Memory B cell (primary cell): ENCODE measurements around the gene ZNF445.
"Not testable (repeated sequence)": the region's sequence is repeated elsewhere in the genome, so short reads cannot be mapped to it uniquely, and the experiment has no call there.

Source experiments
- ATAC-seq: fragments of 150-1000 bp; cut with Tn5 transposase; 2 replicates; pipeline ENCODE4 v1.10.0; 2021; ENCODE audit warnings: low read depth, mild to moderate bottlenecking, moderate library complexity
- DNase-seq, 2 donors: peaks; one replicate each; pipeline ENCODE4 v3.0.0; 2022; ENCODE audit warnings: low spot score in 2 of 2
- H3K27ac Mint-ChIP-seq: one replicate; pipeline ENCODE4 v1.8.0; 2022; ENCODE audit warnings: mild to moderate bottlenecking, moderate library complexity, mixed read lengths
- H3K27me3 Mint-ChIP-seq: one replicate; pipeline ENCODE4 v1.8.0; 2022; ENCODE audit warnings: mixed read lengths
- H3K36me3 Mint-ChIP-seq: one replicate; pipeline ENCODE4 v1.8.0; 2022; ENCODE audit warnings: mild to moderate bottlenecking, mixed read lengths
- H3K4me1 Mint-ChIP-seq: one replicate; pipeline ENCODE4 v1.8.0; 2022; ENCODE audit warnings: mixed read lengths
- H3K4me3 Mint-ChIP-seq: one replicate; pipeline ENCODE4 v1.8.0; 2022; ENCODE audit warnings: mild to moderate bottlenecking, moderate library complexity, mixed read lengths
- H3K9me3 Mint-ChIP-seq: one replicate; pipeline ENCODE4 v1.8.0; 2022; ENCODE audit warnings: mixed read lengths

ZNF445 gene

DNA sequence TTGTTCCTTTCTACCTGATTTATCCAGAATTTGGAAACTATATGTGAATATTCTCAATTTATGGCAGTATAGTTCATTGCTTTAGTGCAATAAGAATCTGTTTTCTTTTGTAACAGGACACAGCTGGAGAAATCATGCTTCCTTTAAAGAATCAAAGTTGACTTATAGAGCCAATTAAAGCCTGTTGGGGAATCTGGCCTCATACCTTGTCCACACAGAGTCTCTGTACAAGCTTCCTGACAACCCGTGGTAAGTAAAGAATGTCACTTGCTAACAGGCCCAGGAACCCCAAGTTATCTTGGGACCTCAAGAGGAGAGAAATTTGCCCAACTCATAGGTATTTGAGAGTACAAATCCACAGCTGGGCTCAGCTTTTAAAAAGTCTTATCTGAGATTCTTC is 10.2 kb downstream of the ZNF445 start:
- H3K9me3 Mint-ChIP-seq, result no peaks in the 10 kb centered on the region
- DNase-seq, result no peak
- H3K27ac Mint-ChIP-seq, result no peak overlapping the region
- no peak overlapping the region for H3K4me3 Mint-ChIP-seq
- no peak for ATAC-seq
- H3K36me3 Mint-ChIP-seq, result peaks cover 23% of the 10 kb centered on the region
- no peaks in the 10 kb centered on the region for H3K27me3 Mint-ChIP-seq
- H3K4me1 Mint-ChIP-seq, result peaks cover 11% of the 10 kb centered on the region

DNA sequence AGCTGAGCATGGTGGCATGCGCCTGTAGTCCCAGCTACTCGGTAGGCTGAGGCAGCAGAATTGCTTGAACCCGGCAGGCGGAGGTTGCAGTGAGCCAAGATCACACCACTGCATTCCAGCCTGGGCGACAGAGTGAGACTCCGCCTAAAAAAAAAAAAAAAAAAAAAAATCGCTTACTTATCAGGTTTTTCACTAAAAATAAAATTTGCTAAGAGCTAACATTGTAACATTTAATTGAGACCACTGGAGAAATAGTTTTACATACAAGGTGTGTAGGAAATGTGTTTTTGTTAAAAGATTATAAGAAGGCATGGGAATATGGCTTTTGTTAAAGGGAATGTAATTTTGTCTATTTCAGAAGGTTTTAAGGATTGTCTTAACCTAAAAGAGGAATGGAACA is 12.6 kb downstream of the ZNF445 start:
- peaks cover 37% of the 10 kb centered on the region for H3K36me3 Mint-ChIP-seq
- not testable (repeated sequence) for DNase-seq, H3K27me3 Mint-ChIP-seq, H3K9me3 Mint-ChIP-seq, H3K27ac Mint-ChIP-seq, H3K4me3 Mint-ChIP-seq, ATAC-seq, H3K4me1 Mint-ChIP-seq

DNA sequence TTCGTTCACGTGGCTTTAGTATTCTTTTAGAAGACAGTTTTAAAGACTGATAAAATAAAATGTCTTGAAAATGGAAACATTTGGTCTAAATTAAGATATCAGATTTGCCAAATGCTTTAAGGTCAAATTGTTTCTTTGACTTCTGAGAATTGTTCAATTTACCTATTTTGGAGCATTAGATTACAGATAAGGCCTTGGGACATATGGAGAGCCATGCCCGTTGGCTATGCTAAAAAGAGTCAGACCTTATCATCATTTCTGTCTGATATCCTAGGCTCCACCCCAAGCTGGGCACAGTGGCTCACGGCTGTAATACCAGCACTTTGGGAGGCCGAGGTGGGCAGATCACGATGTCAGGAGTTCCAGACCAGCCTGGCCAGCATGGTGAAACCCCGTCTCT is 13.0 kb downstream of the ZNF445 start:
- Mint-ChIP-seq H3K27me3 (no peaks in the 10 kb centered on the region), H3K4me3 (no peak overlapping the region), H3K36me3 (peaks cover 39% of the 10 kb centered on the region), H3K9me3 (peaks cover 10% of the 10 kb centered on the region), H3K27ac (no peak overlapping the region), H3K4me1 (no peaks in the 10 kb centered on the region)
- no peak for ATAC-seq
- DNase-seq, result no peak

DNA sequence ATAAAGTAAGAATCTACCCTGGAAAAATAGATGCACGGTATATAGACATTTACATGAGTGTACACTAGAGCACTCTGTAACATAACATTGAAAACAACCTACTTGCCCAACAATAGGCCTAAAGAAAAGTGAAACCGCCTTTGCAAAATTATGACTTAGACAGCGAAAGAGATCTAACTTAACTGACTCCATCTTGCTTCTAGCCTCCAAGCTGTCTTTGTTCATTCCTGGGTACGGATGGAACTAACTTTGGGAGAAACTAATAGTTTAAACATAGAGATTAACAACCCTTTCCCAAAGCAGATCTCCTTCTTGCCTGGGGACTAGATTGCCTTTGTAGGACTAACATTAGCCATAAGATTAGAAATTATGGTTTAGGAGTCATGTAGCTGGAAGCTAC is 17.4 kb downstream of the ZNF445 start:
- H3K4me1 Mint-ChIP-seq, H3K4me3 Mint-ChIP-seq, DNase-seq, H3K27ac Mint-ChIP-seq, ATAC-seq, H3K27me3 Mint-ChIP-seq: not testable (repeated sequence)
- peaks cover 13% of the 10 kb centered on the region for H3K9me3 Mint-ChIP-seq
- peaks cover 60% of the 10 kb centered on the region for H3K36me3 Mint-ChIP-seq

GRCh38 chr3:44455318-44455717 is 22.2 kb downstream of the ZNF445 start:
- Mint-ChIP-seq H3K9me3 (peaks cover 5% of the 10 kb centered on the region), H3K4me1 (no peaks in the 10 kb centered on the region), H3K27ac (no peak overlapping the region), H3K36me3 (peaks cover 52% of the 10 kb centered on the region), H3K4me3 (no peak overlapping the region), H3K27me3 (no peaks in the 10 kb centered on the region)
- DNase-seq (no peak), ATAC-seq (no peak)

- Mint-ChIP-seq H3K27ac (no peak overlapping the region), H3K27me3 (no peaks in the 10 kb centered on the region), H3K4me1 (no peaks in the 10 kb centered on the region), H3K4me3 (no peak overlapping the region), H3K36me3 (peaks cover 50% of the 10 kb centered on the region), H3K9me3 (peaks cover 3% of the 10 kb centered on the region)
- ATAC-seq, result no peak
- DNase-seq, result no peak
Measured at GRCh38 chr3:44454258-44454657, 23.2 kb downstream of the ZNF445 start.

DNA sequence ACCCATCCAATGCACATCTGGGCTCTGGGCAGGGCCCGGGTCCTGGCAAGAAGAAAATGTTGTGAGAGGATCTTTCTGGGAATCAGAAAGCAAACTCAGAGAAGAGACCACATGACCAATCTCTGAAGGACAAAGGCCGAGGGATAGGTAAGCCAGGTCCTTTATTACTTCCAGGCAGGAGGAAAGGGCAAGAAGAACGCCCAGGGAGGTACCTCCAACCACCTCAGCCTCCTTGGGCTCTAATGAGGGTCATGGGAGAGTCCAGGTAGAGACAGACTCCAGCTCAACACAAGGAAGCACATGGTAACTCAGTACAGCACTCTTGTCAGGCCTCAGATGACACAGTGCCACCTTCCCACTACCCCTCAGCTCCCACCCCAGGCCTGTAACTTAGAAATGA is 26.0 kb downstream of the ZNF445 start:
- Mint-ChIP-seq H3K27ac (no peak overlapping the region), H3K27me3 (no peaks in the 10 kb centered on the region), H3K36me3 (peaks cover 61% of the 10 kb centered on the region), H3K4me3 (no peak overlapping the region), H3K4me1 (no peaks in the 10 kb centered on the region), H3K9me3 (peaks cover 12% of the 10 kb centered on the region)
- DNase-seq, result no peak
- no peak for ATAC-seq

- Mint-ChIP-seq H3K36me3 (peaks cover 61% of the 10 kb centered on the region), H3K27me3 (no peaks in the 10 kb centered on the region), H3K4me3 (no peak overlapping the region), H3K27ac (no peak overlapping the region), H3K4me1 (peaks cover 5% of the 10 kb centered on the region), H3K9me3 (peaks cover 12% of the 10 kb centered on the region)
- no peak for ATAC-seq
- DNase-seq, result no peak
Measured at GRCh38 chr3:44446929-44447328, 30.5 kb downstream of the ZNF445 start.

GRCh38 chr3:44445786-44446185 is 31.7 kb downstream of the ZNF445 start:
- Mint-ChIP-seq H3K4me1 (peaks cover 5% of the 10 kb centered on the region), H3K4me3 (no peak overlapping the region), H3K27me3 (no peaks in the 10 kb centered on the region), H3K9me3 (peaks cover 12% of the 10 kb centered on the region), H3K27ac (no peak overlapping the region), H3K36me3 (peaks cover 59% of the 10 kb centered on the region)
- DNase-seq, result no peak
- no peak for ATAC-seq

GRCh38 chr3:44444896-44445691 is 32.4 kb downstream of the ZNF445 start:
- H3K4me3 Mint-ChIP-seq, result no peak overlapping the region
- DNase-seq (no peak), ATAC-seq (no peak)
- H3K27me3 Mint-ChIP-seq, result no peaks in the 10 kb centered on the region
- peaks cover 52% of the 10 kb centered on the region for H3K36me3 Mint-ChIP-seq
- H3K4me1 Mint-ChIP-seq, result peaks cover 8% of the 10 kb centered on the region
- H3K27ac Mint-ChIP-seq, result no peak overlapping the region
- H3K9me3 Mint-ChIP-seq, result peaks cover 12% of the 10 kb centered on the region

GRCh38 chr3:44444437-44444836 is 33.0 kb downstream of the ZNF445 start:
- no peak for DNase-seq
- Mint-ChIP-seq H3K4me3 (no peak overlapping the region), H3K27ac (no peak overlapping the region), H3K36me3 (peaks cover 49% of the 10 kb centered on the region), H3K27me3 (no peaks in the 10 kb centered on the region), H3K9me3 (peaks cover 12% of the 10 kb centered on the region), H3K4me1 (peaks cover 12% of the 10 kb centered on the region)
- ATAC-seq, result no peak

GRCh38 chr3:44442596-44443309 is 34.7 kb downstream of the ZNF445 start:
- peaks cover 32% of the 10 kb centered on the region for H3K36me3 Mint-ChIP-seq
- ATAC-seq, result no peak

DNA sequence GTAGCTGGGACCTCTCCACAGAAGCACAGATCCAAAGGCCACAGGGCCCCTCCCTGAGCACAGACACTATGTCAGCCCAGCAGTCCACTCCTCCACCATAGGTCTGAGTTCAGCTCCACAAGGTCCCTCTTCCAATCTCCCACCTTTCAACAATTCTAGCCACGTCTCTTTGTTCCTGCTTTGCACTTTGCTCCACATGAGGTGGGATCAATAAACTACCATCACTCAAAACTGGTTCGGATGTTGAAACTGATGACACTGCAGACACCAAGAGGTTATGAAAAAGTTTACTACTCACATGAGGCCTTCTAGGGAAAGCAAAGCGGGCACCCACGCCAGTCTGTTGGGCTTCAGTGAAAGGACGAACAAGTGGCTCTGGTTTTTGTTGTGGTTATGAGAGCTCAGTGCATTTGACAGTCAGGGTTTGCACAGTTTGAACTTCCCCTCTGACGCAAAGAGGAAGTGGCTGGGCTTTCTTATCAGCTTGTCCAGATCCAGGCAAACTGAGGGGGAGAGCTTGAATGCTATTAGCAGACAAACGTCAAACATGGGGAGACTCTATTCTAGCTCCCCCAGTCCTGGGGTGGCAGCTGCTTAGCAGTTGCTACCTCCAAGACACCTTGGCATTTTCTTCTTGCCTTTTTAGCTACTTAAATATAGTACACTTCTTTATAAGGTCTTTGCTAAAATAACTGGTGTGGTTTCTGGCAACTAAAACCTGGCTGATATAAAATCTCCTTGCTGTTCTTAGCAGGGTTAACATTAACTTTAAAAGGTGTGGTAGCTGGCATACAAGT is 37.8 kb downstream of the ZNF445 start:
- Mint-ChIP-seq H3K27me3 (no peaks in the 10 kb centered on the region), H3K36me3 (peaks cover 13% of the 10 kb centered on the region), H3K9me3 (no peaks in the 10 kb centered on the region), H3K27ac (peak overlapping the region; percentile 95), H3K4me1 (peaks cover 14% of the 10 kb centered on the region), H3K4me3 (peak overlapping the region; percentile 60)
- DNase-seq (peak; percentile 42 to 58), ATAC-seq (peak; percentile 95)

More at GRCh38 chr3:44442596-44443309, 34.7 kb downstream of the ZNF445 start:
- DNase-seq, result no peak
- no peaks in the 10 kb centered on the region for H3K27me3 Mint-ChIP-seq
- H3K27ac Mint-ChIP-seq, result peak overlapping the region; percentile 81
- H3K9me3 Mint-ChIP-seq, result peaks cover 2% of the 10 kb centered on the region
- H3K4me3 Mint-ChIP-seq, result no peak overlapping the region
- peaks cover 14% of the 10 kb centered on the region for H3K4me1 Mint-ChIP-seq

- DNase-seq (no peak), ATAC-seq (no peak)
- H3K4me1 Mint-ChIP-seq, result peaks cover 12% of the 10 kb centered on the region
- H3K27ac Mint-ChIP-seq, result no peak overlapping the region
- no peak overlapping the region for H3K4me3 Mint-ChIP-seq
- H3K27me3 Mint-ChIP-seq, result no peaks in the 10 kb centered on the region
- H3K9me3 Mint-ChIP-seq, result no peaks in the 10 kb centered on the region
- peaks cover 6% of the 10 kb centered on the region for H3K36me3 Mint-ChIP-seq
Measured at GRCh38 chr3:44437800-44438199, 39.7 kb downstream of the ZNF445 start.
